Measurements from ENCODE around the gene ALPK3.

The ALPK3 gene

GRCh38 chr15:84847382-84847781 is 30.2 kb downstream of the ALPK3 start:
- DNase-seq, result no peak

- no peak for DNase-seq
Measured at GRCh38 chr15:84852212-84852611, 35.1 kb downstream of the ALPK3 start.

GRCh38 chr15:84855136-84855535 is 38.0 kb downstream of the ALPK3 start:
- DNase-seq, result no peak

- DNase-seq, result no peak
Measured at GRCh38 chr15:84855765-84856164, 38.6 kb downstream of the ALPK3 start.

GRCh38 chr15:84856731-84857417 is 39.7 kb downstream of the ALPK3 start:
- no peak for DNase-seq

DNA sequence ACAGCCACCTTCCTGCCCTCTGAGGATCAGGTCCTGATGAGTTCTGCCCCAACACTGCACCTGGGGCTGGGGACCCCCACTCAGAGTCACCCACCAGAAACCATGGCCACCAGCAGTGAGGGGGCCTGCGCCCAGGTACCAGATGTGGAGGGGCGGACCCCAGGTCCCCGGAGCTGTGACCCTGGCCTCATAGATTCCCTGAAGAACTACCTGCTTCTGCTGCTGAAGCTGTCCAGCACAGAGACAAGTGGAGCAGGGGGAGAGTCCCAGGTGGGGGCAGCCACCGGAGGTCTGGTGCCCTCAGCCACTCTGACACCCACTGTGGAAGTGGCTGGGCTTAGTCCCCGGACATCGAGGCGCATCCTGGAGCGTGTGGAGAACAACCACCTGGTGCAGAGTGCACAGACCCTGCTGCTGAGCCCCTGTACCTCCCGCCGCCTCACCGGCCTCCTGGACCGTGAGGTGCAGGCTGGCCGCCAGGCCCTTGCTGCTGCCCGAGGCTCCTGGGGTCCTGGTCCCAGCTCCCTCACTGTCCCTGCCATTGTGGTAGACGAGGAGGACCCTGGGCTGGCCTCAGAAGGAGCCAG is 40.4 kb downstream of the ALPK3 start:
- no peak for DNase-seq

- DNase-seq, result no peak
Measured at GRCh38 chr15:84858231-84858630, 41.1 kb downstream of the ALPK3 start.

- DNase-seq, result no peak
Measured at GRCh38 chr15:84859144-84859543, 42.0 kb downstream of the ALPK3 start.

GRCh38 chr15:84859651-84860050 is 42.5 kb downstream of the ALPK3 start:
- no peak for DNase-seq

- no peak for DNase-seq
Measured at GRCh38 chr15:84861781-84862180, 44.6 kb downstream of the ALPK3 start.

DNA sequence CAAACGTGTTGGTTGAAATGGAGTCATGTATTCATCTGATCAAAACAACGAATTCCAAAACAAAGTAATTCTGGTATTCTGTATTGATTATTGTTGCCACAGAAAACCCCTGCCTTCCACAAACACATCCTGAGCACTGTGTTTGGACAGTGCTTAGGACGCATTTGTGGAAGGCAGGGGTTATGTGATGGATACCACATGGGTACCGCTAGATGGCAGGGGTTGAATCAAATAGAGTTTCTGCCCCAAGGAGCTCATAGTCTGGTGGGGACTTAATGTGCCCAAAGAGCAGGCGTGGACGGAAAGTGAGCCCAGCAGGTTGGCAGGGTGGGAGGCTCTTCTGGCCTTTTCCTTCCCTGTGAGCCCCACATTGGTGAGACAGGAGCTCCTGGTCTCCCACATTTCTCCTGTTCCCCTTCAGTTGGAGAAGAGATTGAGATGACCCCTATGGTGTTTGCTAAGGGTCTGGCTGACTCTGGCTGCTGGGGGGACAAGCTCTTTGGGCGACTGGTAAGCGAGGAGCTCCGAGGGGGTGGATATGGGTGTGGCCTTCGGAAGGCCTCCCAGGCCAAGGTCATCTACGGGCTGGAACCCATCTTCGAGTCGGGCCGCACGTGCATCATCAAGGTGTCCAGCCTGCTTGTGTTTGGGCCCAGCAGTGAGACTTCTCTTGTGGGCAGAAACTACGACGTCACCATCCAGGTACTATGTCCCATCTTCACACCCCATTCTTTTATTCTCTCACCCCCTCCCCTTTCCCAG is 45.2 kb downstream of the ALPK3 start:
- DNase-seq, result no peak

GRCh38 chr15:84863565-84864443 is 46.6 kb downstream of the ALPK3 start:
- DNase-seq, result no peak

GRCh38 chr15:84864444-84864795 is 47.3 kb downstream of the ALPK3 start:
- no peak for DNase-seq

DNA sequence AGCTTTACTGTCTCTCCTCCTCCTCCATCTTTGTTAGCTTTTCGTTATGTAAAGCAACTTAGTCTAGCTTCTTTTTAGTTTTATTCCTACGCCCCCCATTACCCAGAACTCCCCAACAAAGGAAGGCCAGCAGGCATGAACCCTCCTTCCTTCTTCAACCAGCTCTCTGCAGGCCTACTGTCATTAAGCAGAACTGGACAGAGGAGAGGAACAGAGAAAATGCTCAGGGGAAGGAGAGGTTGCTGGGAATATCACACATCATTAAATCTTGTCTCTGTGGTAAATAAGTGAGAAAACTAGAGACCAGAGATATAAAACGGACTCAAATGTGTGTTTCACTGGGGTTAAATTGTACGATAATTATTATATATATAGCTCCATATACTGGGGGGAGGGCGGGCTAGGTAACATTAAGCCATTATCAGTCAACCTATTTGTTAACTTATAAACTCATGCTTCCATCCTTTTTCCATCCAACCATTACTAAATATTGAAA is 48.0 kb downstream of the ALPK3 start:
- DNase-seq, result no peak

GRCh38 chr15:84868037-84868880 is 51.1 kb downstream of the ALPK3 start:
- no peak for DNase-seq

- no peak for DNase-seq
Measured at GRCh38 chr15:84869510-84869909, 52.4 kb downstream of the ALPK3 start.

- DNase-seq, result no peak
Measured at GRCh38 chr15:84871428-84871985, 54.4 kb downstream of the ALPK3 start.

DNA sequence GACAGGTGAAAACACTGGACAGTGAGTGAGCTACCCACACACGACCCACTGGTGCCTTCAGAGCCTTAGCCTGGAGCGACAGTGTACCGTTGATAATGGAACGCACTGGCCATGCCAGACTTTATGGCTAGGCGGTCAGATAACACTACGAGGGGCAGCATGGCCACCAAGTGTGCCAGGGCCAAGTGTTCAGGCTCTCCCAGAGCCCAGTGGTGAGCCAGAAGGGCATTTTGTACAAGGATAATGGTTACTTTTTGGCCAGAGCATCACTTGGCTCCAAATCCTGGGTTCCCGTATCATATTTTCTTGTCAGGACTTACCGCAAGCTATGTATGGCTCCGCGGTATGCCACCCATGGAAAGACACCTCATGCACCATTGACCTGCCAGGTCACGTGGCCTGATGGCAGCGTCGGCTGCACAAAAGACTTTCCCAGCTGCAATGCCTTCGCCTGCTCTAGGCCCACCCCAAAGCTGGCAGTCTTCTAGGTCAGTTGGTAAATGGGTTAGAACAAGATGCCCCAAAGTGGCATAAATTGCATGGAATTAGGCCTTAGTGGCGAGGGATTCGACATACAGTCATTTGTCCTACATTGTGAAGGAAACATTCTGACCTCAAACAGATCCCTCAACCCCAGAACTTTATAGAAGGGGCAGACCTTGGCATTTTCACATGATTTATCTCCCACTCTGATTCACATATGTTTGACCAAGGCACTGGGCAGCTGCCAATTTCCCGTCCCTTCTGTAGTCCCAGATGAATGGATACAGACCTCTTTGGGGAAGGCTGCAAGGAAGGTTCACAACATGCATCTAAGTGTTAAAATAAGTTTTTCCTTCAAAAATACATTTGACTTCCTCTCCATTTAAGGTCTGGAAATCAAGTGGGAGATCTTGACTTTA is 55.1 kb downstream of the ALPK3 start:
- no peak for DNase-seq

- DNase-seq, result no peak
Measured at GRCh38 chr15:84873997-84874396, 56.8 kb downstream of the ALPK3 start.

- DNase-seq, result no peak
Measured at GRCh38 chr15:84874981-84875699, 58.0 kb downstream of the ALPK3 start.
